GM10248 (cell line): ENCODE data around the gene IZUMO4.
"Not testable (repeated sequence)": the region's sequence is repeated elsewhere in the genome, so short reads cannot be mapped to it uniquely, and the experiment has no call there.

ENCODE experiments used
- CTCF ChIA-PET: fragments of 300-600 bp; sonication (Branson Sonifier 250); formaldehyde crosslinking; extraction: SDS; loops from one replicate; lab custom pipeline; 2021; ENCODE audit warnings: antibody characterized with exemption; lab: Yijun Ruan, JAX
- POLR2A ChIA-PET: fragments of 350-650 bp; sonication (Branson Sonifier 250); formaldehyde crosslinking; extraction: SDS; loops from one replicate; lab custom pipeline; 2020; ENCODE audit warnings: antibody characterized with exemption; lab: Yijun Ruan, JAX
- DNase-seq: peaks from one replicate; pipeline ENCODE4 v3.0.0; 2012; ENCODE audit errors: extremely low spot score
- TF ChIP-seq, protein P1 (sequence below): IDR thresholded peaks from 2 replicates; pipeline ENCODE4 v1.5.1; 2012; ENCODE audit warnings: mild to moderate bottlenecking, low read depth; ENCODE audit errors: extremely low read depth, missing control alignments, control extremely low read depth

IZUMO4 gene

GRCh38 chr19:2089001-2089711 lies 7.6 kb upstream of the IZUMO4 start:
- POLR2A ChIA-PET = interaction anchor here (0.6 to 1.4 kb wide), 5 partner anchors 37 to 428 kb away, joined by 3 to 4 read pairs (median 3); partner anchors contain the start of gene GADD45B
- DNase-seq = peak; percentile 64
- CTCF ChIA-PET = interaction anchor here (1.6 kb wide), 2 partner anchors 46 to 136 kb away, joined by 3 read pairs; no protein-coding TSS in a partner anchor
- TF ChIP-seq, protein P1, sequence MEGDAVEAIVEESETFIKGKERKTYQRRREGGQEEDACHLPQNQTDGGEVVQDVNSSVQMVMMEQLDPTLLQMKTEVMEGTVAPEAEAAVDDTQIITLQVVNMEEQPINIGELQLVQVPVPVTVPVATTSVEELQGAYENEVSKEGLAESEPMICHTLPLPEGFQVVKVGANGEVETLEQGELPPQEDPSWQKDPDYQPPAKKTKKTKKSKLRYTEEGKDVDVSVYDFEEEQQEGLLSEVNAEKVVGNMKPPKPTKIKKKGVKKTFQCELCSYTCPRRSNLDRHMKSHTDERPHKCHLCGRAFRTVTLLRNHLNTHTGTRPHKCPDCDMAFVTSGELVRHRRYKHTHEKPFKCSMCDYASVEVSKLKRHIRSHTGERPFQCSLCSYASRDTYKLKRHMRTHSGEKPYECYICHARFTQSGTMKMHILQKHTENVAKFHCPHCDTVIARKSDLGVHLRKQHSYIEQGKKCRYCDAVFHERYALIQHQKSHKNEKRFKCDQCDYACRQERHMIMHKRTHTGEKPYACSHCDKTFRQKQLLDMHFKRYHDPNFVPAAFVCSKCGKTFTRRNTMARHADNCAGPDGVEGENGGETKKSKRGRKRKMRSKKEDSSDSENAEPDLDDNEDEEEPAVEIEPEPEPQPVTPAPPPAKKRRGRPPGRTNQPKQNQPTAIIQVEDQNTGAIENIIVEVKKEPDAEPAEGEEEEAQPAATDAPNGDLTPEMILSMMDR = no peak

- ChIA-PET CTCF (interaction anchor here (1.1 to 1.6 kb wide), 2 partner anchors 49 to 136 kb away, joined by 3 read pairs; no protein-coding TSS in a partner anchor), POLR2A (interaction anchor here (0.6 to 1.4 kb wide), 6 partner anchors 38 to 428 kb away, joined by 3 to 7 read pairs (median 3); partner anchors contain the start of gene GADD45B)
Measured at GRCh38 chr19:2089727-2090053, 7.0 kb upstream of the IZUMO4 start.

DNA sequence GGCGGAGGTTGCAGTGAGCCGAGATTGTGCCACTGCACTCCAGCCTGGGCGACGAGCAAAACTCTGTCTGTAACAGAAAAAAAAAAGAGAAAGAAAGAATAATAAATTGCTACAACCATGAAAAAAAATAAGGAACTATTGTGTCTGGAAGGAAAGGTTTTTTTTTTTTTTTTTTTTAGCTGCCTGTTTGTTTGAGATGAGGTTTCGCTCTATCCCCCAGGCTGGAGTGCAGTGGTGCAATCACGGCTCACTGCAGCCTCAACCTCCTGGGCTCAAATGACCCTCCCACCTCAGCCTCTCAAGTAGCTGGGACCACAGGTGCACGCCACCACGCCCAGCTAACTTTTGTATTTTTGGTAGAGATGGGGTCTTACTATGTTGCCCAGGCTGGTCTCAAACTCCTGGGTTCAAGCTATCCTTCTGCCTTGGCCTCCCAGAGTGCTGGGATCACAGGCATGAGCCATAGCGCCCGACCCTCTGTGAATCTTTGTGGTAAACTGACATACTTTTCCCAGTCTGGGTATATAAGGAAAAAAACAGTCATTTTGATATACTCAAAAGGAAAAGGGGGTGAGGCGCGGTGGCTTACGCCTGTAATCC lies 4.7 kb upstream of the IZUMO4 start:
- POLR2A ChIA-PET = interaction anchor here (0.6 to 1.2 kb wide), 3 partner anchors 115 to 189 kb away, joined by 3 to 5 read pairs (median 4); no protein-coding TSS in a partner anchor
- DNase-seq = not testable (repeated sequence)
- CTCF ChIA-PET = interaction anchor here (1.5 to 1.6 kb wide), 2 partner anchors 20 to 49 kb away, joined by 4 read pairs; no protein-coding TSS in a partner anchor

More at GRCh38 chr19:2089727-2090053, 7.0 kb upstream of the IZUMO4 start:
- TF ChIP-seq, protein P1 = no peak
- DNase-seq = no peak

DNA sequence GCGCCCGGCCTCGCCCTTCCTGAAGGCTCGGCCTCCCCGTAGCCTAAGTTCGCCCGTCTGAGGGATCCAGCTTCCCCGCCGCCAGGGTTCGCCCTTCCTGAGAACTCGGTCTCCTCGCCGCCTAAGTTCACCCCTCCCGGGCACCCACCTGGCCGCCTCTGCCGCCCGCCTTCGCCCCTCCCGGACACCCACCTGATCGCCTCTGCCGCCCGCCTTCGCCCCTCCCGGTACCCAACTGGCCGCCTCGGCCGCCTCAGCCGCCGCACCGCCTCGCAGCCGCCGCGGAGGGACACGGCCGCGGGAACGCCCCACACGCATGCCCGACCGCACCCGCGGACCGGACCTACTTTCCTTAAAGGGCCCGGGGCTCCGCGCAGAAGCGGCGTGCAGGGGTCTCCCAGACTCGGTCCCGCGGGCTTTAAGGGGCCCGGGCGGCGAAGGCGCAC lies 658 bp upstream of the IZUMO4 start, which contains the start of gene MOB3A:
MOB3A (minus strand) TSS at position 293 of the 446 bp plus-strand sequence. CDS start 17,766 bp downstream, outside the sequence.
- DNase-seq = no peak
- TF ChIP-seq, protein P1 = peak; percentile 61
- ChIA-PET POLR2A (interaction anchor here (0.7 to 2.0 kb wide), 2 partner anchors 38 to 44 kb away, joined by 3 to 6 read pairs; no protein-coding TSS in a partner anchor), CTCF (interaction anchor here (1.1 to 2.0 kb wide), 3 partner anchors 9 to 12 kb away, joined by 3 to 7 read pairs (median 6); no protein-coding TSS in a partner anchor)

DNA sequence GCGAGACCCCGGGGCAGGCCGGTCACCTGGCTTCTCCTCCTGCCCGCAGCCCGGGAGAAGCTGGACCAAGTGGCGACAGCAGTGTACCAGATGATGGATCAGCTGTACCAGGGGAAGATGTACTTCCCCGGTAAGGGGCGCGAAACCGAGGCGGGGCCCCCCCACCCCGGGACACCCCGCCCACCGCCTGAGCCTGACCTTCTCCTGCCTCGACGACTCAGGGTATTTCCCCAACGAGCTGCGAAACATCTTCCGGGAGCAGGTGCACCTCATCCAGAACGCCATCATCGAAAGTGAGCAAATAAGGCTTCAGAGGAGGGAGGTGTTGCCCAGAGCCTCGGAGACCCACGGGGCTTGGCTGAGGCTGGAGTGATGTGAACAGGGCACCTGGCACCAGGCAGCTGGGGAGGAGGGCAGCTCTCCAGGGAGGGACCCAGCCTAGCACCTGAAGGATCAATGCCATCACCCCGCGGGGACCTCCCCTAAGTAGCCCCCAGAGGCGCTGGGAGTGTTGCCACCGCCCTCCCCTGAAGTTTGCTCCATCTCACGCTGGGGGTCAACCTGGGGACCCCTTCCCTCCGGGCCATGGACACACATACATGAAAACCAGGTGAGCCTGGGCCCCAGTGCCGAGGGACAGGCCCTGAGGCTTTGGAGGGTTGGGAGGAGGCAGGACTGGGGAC lies 629 bp downstream of the IZUMO4 start:
- ChIA-PET POLR2A (interaction anchor here (0.5 to 0.6 kb wide), 2 partner anchors 31 to 1958 kb away, joined by 3 read pairs; no protein-coding TSS in a partner anchor), CTCF (interaction anchor here (1.1 kb wide), 1 partner anchor 9 kb away, joined by 4 read pairs; no protein-coding TSS in a partner anchor)
- TF ChIP-seq, protein P1 = no peak
- DNase-seq = peak; percentile 69

DNA sequence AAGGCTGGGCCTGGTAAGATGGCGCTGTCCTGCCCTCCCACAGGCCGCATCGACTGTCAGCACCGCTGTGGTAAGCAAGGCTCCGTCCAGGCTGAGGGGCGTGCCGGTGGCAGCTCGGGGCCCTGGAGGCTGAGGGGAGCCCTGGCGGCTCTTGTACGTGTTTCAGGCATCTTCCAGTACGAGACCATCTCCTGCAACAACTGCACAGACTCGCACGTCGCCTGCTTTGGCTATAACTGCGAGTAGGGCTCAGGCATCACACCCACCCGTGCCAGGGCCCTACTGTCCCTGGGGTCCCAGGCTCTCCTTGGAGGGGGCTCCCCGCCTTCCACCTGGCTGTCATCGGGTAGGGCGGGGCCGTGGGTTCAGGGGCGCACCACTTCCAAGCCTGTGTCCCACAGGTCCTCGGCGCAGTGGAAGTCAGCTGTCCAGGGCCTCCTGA lies 1.2 kb downstream of the IZUMO4 start:
- POLR2A ChIA-PET = interaction anchor here (0.5 kb wide), 1 partner anchor 31 kb away, joined by 3 read pairs; no protein-coding TSS in a partner anchor
- CTCF ChIA-PET = interaction anchor here (1.1 kb wide), 1 partner anchor 8 kb away, joined by 4 read pairs; no protein-coding TSS in a partner anchor
- DNase-seq = no peak
- TF ChIP-seq, protein P1 = no peak
